Glutamatergic neuron (in vitro differentiated cells): Measurements from ENCODE around the gene PRKAG2. TPM values are rescaled to one million over a fixed set of nuclear protein-coding genes. Genes with fewer than 3 reads are reported as not detected.

ENCODE experiments used
- DNase-seq: peaks from one replicate; pipeline ENCODE4 v3.0.0; 2022
- H3K27ac Mint-ChIP-seq: one replicate; pipeline ENCODE4 v1.8.0; 2020; ENCODE audit warnings: mild to moderate bottlenecking, mixed read lengths, inconsistent platforms; ENCODE audit not compliant: unreplicated experiment
- H3K27me3 Mint-ChIP-seq: one replicate; pipeline ENCODE4 v1.8.0; 2020; ENCODE audit warnings: mild to moderate bottlenecking, moderate library complexity, mixed read lengths, inconsistent platforms; ENCODE audit not compliant: unreplicated experiment
- H3K36me3 Mint-ChIP-seq: one replicate; pipeline ENCODE4 v1.8.0; 2020; ENCODE audit warnings: mild to moderate bottlenecking, mixed read lengths, inconsistent platforms; ENCODE audit not compliant: unreplicated experiment
- H3K4me1 Mint-ChIP-seq: one replicate; pipeline ENCODE4 v1.8.0; 2020; ENCODE audit warnings: mild to moderate bottlenecking, low read depth, mixed read lengths, inconsistent platforms; ENCODE audit not compliant: unreplicated experiment
- H3K4me3 Mint-ChIP-seq: one replicate; pipeline ENCODE4 v1.8.0; 2020; ENCODE audit warnings: mild to moderate bottlenecking, mixed read lengths, inconsistent platforms; ENCODE audit not compliant: unreplicated experiment
- H3K9me3 Mint-ChIP-seq: one replicate; pipeline ENCODE4 v1.8.0; 2020; ENCODE audit warnings: mild to moderate bottlenecking, moderate library complexity, mixed read lengths, inconsistent platforms; ENCODE audit not compliant: unreplicated experiment
- total RNA-seq: library from RNA; stranded (reverse); fragmentation: NEBNext Ultra II Directional; extraction: Animal tissue kit (Norgen Biotek cat#: 25700); gene quantifications from one replicate; pipeline ENCODE4 v1.2.1, GENCODE V29; 2021; ENCODE audit not compliant: unreplicated experiment
- TF ChIP-seq, protein P1 (sequence below): fragments of 200-600 bp; sonication (generic); IDR thresholded peaks from one replicate; pipeline ENCODE4 v1.5.0; 2021; ENCODE audit not compliant: partially characterized antibody, unreplicated experiment

Gene PRKAG2
- total RNA-seq, 1 donor from 2014 or later, result 24.7 TPM

DNA sequence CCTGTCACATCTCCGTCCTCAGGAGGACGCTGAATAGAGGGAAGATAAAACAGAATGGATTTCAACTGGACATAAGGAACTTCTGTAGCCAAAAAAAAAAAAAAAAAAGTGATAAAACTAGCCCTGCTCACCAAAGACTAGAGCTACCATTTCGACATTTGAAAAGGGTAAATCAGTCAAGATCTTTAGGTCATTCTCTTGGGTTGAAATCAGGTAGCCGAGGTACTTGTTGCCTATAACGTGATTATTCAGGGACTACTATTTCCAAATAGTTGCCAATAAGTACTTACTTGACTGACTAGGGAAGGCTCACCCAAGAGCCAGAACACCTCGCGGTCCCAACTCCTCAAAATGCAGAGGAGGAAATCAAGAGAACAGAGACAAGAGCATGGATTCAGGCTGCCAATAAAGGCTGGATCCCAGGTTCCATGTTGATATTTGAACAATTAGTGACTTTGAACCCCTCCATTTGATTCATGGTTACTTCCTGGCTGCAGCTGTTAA lies 359.3 kb downstream of the PRKAG2 start:
- H3K4me3 Mint-ChIP-seq, result peak overlapping the region; percentile 100
- H3K27ac Mint-ChIP-seq, result peak overlapping the region; percentile 93
- DNase-seq, result no peak
- no peaks in the 10 kb centered on the region for H3K36me3 Mint-ChIP-seq
- H3K27me3 Mint-ChIP-seq, result peaks cover 10% of the 10 kb centered on the region
- peaks cover 20% of the 10 kb centered on the region for H3K9me3 Mint-ChIP-seq
- TF ChIP-seq, protein P1, sequence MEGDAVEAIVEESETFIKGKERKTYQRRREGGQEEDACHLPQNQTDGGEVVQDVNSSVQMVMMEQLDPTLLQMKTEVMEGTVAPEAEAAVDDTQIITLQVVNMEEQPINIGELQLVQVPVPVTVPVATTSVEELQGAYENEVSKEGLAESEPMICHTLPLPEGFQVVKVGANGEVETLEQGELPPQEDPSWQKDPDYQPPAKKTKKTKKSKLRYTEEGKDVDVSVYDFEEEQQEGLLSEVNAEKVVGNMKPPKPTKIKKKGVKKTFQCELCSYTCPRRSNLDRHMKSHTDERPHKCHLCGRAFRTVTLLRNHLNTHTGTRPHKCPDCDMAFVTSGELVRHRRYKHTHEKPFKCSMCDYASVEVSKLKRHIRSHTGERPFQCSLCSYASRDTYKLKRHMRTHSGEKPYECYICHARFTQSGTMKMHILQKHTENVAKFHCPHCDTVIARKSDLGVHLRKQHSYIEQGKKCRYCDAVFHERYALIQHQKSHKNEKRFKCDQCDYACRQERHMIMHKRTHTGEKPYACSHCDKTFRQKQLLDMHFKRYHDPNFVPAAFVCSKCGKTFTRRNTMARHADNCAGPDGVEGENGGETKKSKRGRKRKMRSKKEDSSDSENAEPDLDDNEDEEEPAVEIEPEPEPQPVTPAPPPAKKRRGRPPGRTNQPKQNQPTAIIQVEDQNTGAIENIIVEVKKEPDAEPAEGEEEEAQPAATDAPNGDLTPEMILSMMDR, result no peak
- H3K4me1 Mint-ChIP-seq, result peaks cover 17% of the 10 kb centered on the region

DNA sequence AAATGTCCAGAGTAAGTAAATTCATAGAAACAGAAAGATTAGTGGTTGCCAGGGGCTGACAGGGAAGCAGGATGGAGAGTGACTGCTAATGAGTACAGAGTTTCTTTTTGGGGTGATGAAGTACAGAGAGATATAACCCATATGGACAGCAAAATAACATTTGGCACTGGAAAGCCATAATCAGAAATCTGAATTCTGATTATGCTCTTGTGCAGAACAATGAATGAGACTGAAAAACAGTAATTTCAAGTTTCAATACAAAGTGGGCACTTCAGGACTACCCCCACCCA lies 361.7 kb downstream of the PRKAG2 start:
- Mint-ChIP-seq H3K4me1 (peaks cover 17% of the 10 kb centered on the region), H3K27ac (no peak overlapping the region), H3K9me3 (peaks cover 16% of the 10 kb centered on the region), H3K36me3 (no peaks in the 10 kb centered on the region), H3K27me3 (peaks cover 11% of the 10 kb centered on the region), H3K4me3 (no peak overlapping the region)
- no peak for DNase-seq
- TF ChIP-seq, protein P1, result no peak

DNA sequence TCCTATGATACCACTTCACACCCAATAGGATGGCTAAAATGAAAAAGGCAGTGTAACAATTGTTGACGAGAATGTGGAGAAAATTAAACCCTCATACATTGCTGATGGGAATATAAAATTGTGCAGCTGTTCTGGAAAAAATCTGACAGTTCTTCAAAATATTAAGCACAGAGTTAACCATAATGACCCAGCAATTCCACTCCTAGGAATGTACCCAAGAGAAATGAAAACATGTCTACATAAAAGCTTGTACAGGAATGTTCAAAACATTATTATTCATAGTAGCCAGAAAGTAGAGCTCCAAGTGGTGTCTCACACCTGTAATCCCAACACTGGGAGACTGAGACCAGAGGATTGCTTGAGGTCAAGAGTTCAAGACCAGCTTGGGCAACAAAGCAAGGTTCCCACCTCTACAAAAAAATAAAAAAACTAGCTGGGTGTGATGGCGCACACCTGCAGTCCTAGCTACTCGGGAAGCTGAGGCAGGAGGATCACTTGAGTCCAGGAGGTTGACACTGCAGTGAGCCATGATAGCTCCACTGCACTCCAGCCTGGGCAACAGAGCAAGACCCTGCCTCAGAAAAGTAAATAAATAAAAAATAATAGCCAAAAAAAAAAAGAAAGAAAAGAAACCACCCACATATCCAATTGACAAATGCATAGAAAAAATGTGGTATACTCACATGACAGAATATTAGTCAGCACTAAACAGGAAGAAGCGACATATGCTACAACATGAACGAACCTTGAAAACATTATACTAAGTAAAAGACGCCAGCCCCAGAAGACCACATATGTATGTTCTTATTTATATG lies 362.2 kb downstream of the PRKAG2 start:
- peaks cover 13% of the 10 kb centered on the region for H3K9me3 Mint-ChIP-seq
- DNase-seq, result no peak
- H3K4me1 Mint-ChIP-seq, result peaks cover 20% of the 10 kb centered on the region
- TF ChIP-seq, protein P1, result no peak
- H3K4me3 Mint-ChIP-seq, result no peak overlapping the region
- H3K27me3 Mint-ChIP-seq, result peaks cover 10% of the 10 kb centered on the region
- H3K27ac Mint-ChIP-seq, result no peak overlapping the region
- H3K36me3 Mint-ChIP-seq, result no peaks in the 10 kb centered on the region

DNA sequence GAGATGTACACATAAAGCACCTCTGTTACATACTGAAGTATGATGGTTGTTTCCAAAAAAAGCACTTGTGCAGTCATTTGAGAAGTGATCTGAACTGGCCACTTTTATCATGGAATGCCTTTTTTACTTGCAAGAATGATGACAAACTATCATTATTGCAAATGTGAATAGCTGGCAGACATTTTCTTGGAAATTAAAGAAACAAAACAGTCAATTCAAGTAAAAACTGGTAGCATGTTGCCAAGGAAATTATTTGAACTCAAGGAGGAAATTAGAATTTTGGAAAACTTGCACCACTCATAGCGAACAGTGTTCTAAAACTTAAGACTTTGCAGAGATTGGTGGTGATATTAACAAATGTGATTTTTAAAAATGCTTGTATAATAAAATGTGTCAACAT lies 363.8 kb downstream of the PRKAG2 start:
- Mint-ChIP-seq H3K27me3 (peaks cover 4% of the 10 kb centered on the region), H3K4me1 (peaks cover 18% of the 10 kb centered on the region), H3K9me3 (peaks cover 7% of the 10 kb centered on the region), H3K4me3 (no peak overlapping the region), H3K27ac (no peak overlapping the region), H3K36me3 (no peaks in the 10 kb centered on the region)
- TF ChIP-seq, protein P1, result no peak
- no peak for DNase-seq

DNA sequence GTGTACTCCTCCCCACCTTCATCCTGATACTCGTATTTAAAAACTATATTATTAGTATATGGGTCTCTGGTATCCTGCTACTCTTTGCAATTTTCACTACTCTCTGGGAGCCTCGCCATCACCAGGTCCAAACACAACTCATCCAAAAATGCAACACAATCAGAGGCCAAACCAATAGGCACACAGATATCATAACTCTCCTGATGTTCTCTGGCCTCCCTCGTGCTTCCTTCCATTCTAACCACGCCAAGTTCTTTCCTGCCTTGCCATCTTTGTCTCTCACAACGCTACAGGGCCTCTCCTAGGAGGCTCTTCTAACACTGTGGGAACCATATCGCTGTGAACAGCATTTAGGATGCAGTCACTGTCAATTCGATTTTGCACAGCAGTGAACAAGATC lies 364.6 kb downstream of the PRKAG2 start:
- peaks cover 1% of the 10 kb centered on the region for H3K27me3 Mint-ChIP-seq
- H3K27ac Mint-ChIP-seq, result no peak overlapping the region
- TF ChIP-seq, protein P1, result no peak
- DNase-seq, result no peak
- H3K4me3 Mint-ChIP-seq, result no peak overlapping the region
- H3K36me3 Mint-ChIP-seq, result no peaks in the 10 kb centered on the region
- peaks cover 2% of the 10 kb centered on the region for H3K9me3 Mint-ChIP-seq
- H3K4me1 Mint-ChIP-seq, result peaks cover 12% of the 10 kb centered on the region
